GM19395 (cell line): ENCODE data around the gene RTP5.
"Not testable (repeated sequence)": the region's sequence is repeated elsewhere in the genome, so short reads cannot be mapped to it uniquely, and the experiment has no call there.

Experiments
- ATAC-seq: cut with Tn5 transposase; IDR thresholded peaks from one replicate; pipeline ENCODE4 v1.9.1; 2021; ENCODE audit warnings: mild to moderate bottlenecking, moderate library complexity; ENCODE audit not compliant: unreplicated experiment

RTP5 gene

GRCh38 chr2:241870081-241870541 is 582 bp downstream of the RTP5 start:
- no peak for ATAC-seq

DNA sequence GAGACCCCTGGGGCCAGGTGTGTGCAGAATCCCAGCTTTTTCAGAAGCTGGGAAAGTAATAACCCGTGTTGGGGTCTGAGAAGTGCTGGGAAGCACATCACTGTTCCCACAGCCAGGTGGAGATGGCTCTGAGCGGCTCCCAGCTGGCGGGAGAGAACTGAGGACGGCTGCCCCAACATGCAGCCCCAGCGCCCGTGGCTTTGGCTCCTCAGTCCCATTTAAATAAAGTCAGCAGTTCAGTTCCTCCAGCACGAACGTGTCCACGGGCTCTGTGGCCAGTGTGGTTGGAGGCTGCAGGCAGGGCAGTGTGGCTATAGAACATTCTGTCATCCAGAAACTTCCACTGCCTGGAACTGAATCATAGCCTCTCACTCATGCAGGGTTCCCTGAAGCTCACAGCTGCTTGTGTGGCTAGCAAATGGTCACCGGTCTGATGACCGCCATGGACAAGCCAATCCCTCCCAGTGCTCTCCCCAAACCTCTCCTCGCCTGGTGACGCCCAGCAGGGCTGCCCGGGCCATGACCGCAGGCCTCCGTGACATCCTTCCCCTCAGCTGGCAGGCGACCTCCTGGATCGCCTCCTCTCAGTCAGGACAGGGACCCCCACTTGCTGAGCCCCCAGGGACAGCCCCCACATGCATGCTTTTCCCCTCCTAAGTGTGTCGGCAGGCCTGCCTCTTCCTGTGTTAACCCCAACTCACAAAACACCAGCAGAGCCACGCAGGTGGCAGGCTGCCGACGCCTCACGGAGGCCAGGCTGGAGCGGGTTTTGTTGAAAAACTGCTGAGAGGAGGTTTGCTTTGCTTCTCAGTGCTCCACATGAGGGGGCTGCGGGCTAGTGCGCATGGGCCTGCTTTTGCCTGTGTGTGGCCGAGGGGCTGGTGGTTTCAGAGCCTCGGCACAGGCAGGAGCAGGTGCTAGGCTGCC is 1.3 kb downstream of the RTP5 start:
- ATAC-seq, result no peak

GRCh38 chr2:241871538-241872312 is 2.2 kb downstream of the RTP5 start:
- ATAC-seq, result no peak

GRCh38 chr2:241872313-241872642 is 2.7 kb downstream of the RTP5 start:
- no peak for ATAC-seq

GRCh38 chr2:241873081-241873802 is 3.7 kb downstream of the RTP5 start:
- ATAC-seq, result no peak

DNA sequence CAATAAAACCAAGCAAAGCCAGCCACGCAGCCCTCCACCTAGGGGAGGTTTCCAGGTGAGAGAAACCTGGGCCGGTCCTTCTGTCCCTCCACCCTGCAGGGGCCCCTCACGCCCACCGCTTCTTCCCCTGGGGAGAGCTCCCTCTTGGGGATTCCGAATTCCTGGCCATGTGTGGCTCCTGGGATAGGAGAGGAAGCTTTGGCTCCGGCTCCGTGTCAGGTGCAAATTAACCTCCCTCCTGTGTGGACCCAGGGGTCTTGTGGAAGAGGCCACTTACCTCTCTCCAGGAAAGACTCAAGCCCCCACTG is 4.2 kb downstream of the RTP5 start:
- no peak for ATAC-seq

DNA sequence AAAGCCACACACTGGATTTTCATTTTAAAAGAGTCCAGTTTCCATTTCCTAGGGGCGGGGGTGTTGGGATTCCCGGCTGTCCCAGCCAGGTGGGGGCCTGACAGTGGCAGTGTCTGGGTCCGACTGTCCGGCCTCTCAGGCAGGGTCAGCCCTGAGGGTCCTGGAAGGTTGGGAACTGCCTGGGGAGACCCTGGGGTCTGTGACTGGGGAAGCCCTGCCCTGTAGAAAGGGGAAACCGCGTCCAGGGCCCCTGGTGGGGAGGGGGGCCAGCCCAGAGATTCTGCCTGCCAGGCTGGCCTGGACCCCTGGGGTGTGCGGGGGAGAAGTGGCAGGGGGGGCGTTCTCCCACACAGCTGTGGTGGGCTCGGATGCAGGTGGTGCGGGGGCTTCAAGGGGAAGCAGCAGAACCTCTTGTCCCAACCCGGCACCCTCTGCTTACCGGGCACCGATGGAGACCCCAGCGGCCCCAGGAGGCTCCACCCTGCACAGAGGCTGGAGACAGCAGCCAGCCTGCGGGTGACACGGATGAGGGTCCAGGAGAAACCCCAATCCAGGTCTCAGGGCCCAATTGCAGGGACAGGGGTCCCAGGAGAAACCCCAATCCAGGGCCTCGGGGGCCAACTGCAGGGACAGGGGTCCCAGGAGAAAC is 4.9 kb downstream of the RTP5 start:
- no peak for ATAC-seq

DNA sequence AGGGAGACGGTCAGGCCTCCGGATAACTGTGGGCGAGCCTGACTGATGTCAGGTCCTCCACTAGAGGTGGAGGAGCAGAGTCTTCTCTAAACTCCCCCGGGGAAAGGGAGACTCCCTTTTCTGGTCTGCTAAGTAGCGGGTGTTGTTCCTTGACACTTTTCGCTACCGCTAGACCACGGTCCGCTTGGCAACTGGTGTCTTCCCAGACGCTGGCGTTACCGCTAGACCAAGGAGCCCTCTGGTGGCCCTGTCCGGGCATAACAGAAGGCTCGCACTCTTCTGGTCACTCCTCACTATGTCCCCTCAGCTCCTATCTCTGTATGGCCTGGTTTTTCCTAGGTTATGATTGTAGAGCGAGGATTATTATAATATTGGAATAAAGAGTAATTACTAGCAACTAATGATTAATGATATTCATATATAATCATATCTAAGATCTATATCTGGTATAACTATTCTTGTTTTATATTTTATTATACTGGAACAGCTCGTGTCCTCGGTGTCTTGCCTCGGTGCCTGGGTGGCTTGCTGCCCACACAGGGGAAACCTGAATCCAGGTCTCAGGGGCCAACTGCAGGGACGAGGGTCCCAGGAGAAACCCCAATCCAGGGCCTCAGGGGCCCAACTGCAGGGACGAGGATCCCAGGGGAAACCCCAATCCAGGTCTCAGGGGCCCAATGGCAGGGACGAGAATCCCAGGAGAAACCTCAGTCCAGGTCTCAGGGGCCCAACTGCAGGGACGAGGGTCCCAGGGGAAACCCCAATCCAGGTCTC is 6.4 kb downstream of the RTP5 start:
- ATAC-seq, result not testable (repeated sequence)

DNA sequence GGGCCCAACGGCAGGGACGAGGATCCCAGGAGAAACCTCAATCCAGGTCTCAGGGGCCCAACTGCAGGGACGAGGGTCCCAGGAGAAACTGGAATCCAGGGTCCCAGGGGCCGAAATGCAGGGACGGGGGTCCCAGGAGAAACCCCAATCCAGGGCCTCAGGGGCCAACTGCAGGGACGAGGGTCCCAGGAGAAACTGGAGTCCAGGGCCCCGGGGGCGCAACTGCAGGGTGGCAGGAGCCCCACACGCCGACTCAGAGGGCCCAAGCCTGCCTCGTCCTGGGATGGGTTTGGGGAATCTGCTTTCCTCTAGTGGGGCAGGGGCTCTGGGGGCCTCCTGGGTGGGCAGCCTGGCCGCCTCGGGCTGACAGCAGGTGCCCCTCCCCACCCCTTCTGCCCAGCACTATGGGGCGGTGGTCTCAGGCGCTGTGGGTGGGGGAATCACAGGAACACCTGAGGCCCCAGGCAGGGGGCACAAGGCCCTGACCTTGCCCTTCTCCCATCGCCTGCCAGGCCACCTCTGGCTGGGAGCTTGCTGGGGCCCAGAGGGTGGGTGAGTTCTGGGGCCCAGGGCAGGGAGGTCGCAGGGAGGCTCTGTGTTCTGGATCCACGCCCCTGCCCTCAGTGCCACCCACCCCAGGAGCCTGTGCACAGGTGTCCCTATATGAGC is 7.1 kb downstream of the RTP5 start:
- ATAC-seq, result no peak

DNA sequence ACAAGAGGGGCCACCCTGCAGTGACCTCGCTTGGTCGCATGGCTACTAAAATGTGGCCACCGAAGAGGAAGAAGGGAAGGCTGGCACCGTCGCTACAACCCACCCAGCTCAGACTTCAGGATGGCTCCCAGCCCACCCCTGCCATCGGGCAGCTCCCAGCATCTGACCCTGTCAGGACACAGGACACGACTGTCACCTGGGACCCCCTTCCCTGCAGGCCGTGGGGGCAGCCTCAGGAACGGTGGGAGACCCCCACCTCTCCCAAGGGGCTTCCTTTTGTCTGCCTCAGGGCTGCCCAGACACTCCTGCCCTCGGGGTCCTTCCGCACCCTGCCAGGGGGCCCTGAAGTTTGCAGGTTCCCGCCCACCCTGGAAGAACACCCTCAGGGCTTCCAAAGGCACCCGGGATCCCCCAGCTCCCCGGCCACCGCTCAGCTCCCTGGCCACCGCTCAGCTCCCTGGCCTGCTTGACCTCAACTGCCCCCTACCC is 7.7 kb downstream of the RTP5 start:
- ATAC-seq, result no peak

- ATAC-seq, result no peak
These were observed 8.8 kb downstream of the RTP5 start for GRCh38 chr2:241877989-241878970.

DNA sequence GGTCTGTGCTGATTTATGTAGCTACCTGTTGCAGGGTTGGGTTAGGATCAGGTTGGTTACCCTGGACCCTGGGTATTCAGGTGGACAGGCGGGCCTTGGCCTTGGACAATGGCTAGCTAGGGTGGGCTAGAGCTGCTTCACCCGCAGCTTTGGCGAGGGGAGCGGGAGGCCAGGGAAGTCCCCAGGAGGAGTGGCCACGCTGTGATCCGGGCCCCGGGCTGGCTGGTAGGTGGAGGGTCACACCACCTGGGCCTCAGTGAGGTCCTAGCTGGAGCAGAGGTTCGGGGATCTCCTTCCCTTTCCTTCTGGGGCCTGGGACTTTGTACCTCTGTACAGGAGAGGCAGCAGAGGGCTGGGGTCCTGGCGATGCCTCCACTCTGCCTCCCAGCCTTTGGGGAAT is 9.8 kb downstream of the RTP5 start:
- no peak for ATAC-seq

GRCh38 chr2:241880311-241881073 is 11.0 kb downstream of the RTP5 start:
- ATAC-seq, result no peak

DNA sequence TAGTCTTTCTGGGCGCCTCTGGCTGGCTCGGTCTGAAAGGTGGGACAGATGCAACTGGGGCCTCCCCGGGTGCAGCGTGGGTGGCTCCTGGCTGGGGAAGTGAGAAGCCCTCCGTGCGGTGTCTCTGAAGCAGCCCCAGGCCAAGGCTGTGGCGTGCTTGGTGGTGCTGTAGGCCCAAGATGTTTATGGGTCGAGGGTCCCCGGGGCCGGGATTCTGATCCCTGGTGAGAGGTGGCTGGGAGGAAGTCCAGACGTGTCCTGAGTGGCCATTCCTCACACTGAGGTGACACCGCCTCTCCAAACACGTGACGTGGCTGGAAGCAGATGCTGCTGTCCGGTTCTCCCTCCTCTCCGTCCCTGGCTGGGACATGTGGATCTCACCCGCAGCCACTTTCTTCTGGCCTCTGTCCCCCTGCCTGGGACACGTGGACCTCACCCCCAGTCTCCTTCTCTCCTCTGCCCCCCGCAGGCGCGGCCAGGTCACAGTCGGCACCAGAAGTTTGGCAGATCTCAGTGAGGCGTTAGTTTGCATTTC is 12.6 kb downstream of the RTP5 start:
- ATAC-seq, result peak; percentile 71

DNA sequence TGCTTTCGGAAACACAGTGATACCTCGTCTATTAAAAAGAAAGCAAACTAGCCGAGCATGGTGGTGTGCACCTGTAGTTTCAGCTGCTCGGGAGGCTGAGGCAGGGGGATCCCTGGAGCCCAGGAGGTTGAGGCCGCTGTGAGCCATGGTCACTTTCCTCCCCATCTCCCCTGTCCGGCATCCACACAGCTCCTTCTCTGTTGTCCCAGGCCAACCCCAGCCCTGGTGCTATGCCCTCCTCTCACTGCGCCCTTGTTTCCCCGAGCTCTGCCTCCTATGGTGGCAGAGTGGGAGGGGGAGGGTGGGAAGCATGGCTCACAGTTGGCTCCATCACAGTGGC is 15.4 kb downstream of the RTP5 start:
- no peak for ATAC-seq

GRCh38 chr2:241885291-241885945 is 15.9 kb downstream of the RTP5 start:
- no peak for ATAC-seq
